A204.1 (cell line): ENCODE measurements around the gene MRPL23.

Experiments
- FAIRE-seq: peaks from 2 replicates; lab custom pipeline; 2012; peaks lifted over from hg19 to GRCh38; lab: Jason Lieb, UNC

The MRPL23 gene

DNA sequence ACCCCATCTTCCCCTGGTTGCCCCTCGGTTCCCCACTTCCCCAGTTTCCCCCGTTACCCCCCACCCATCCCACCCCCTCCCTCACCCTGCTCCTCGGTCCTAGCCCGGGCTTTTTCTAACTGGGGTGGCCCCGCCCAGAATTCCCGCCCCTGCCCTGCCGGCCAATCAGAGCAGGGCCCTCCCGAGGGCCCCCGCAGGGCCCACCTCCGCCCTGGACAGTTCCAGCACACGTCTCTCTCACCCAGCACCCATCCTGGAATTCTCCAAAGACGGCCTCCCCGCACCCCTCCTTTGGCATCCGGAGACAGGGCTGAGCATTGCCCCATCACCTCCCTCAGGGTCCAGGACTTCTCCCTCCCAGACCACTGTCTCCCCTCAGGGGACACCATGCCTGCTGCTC lies 50.6 kb downstream of the MRPL23 start, which contains the start of gene H19:
Gene H19, minus strand, starts transcription at position 88 of the 400 bp plus-strand sequence.
- no peak for FAIRE-seq

DNA sequence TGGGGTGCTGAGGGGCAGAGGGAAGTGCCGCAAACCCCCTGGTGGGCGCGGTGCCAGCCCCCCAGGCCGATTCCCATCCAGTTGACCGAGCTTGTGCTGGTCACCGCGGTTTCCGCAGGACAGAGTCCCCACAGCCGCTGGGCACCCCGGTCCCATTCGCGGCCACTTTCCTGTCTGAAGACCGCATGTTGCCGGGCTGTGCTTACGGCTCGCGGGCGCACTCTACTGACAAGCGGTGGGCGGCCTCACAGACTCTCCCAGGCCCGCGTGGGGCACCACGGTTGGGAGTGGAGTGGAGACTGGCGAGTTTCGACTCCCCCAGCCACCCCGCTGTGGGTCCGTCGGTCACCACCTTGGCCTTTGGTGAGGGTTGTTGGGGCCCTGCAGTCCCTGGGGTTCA lies 51.2 kb downstream of the MRPL23 start:
- no peak for FAIRE-seq

GRCh38 chr11:1998861-1999260 lies 51.7 kb downstream of the MRPL23 start:
- FAIRE-seq = no peak

DNA sequence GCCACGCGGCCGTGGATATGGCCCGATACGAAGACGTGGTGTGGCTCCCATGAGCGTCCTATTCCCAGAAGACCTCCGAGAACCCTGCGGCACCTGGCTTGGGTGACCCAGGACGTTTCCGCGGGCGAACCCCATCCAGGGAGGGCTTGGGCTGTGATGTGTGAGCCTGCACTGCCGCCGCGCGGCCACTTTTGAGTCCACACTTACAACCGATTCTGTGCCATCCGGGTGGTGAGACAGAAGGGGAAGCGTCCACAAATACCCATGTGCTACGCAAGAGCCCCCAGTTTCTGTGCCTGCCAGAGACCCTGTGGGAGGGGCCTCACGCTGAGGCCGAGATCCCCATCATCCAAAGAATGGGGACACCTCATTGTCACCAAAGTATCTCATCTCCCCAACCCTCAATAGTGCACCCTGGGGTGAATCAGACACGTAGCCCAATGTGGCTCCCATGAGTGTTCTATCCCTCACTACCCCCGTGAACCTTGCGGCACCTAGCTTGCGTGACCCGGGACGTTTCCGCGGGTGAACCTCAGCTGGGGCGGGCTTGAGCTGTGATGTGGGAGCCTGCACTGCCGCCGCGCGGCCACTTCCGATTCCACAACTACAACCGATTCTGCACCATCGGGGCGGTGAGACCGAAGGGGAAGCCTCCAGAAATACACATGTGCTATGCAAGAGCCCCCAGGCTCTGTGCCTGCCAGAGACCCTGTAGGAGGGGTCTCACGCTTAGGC lies 55.1 kb downstream of the MRPL23 start:
- no peak for FAIRE-seq

DNA sequence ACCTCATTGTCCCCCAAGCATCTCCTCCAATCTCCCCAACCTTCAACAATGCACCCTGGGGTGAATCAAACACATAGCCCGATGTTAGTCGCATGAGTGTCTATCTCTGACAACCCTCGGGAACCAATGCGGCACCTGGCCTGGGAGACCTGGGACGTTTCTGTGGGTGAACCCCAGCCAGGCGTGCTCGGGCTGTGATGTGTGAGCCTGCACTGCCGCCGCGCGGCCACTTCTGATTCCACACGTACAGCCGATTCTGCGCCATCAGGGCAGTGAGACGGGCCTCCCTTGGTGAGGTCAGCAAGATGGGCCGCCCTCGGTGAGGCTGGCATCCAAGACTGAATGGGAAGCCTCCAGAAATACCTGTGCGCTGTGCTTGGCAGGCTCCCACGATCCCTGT lies 55.7 kb downstream of the MRPL23 start:
- no peak for FAIRE-seq

DNA sequence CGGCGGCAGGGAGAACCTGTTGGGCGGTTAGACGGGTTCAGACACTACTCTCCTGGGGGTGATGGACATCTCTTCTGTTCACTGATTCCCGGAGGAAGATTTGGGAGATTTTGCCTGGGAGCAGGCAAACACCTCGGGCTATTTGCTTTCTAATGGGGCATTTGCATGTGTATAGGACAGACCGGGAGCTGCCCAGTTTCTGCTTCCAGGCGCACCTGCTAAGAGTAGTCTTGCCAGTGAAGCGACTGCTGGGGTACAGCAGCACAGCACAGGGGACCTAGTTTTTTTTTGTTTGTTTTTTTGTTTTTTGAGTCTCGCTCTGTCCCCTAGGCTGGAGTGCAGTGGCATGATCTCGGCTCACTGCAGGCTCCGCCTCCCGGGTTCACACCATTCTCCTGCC lies 57.3 kb downstream of the MRPL23 start:
- no peak for FAIRE-seq
